GM10847 (cell line): ENCODE data around the gene ATP8B1.

Experiments
- POLR2A ChIP-seq: IDR thresholded peaks from 2 replicates; pipeline ENCODE4 v1.6.1; 2011; ENCODE audit not compliant: insufficient read length; ENCODE audit errors: extremely low read depth

The ATP8B1 gene

DNA sequence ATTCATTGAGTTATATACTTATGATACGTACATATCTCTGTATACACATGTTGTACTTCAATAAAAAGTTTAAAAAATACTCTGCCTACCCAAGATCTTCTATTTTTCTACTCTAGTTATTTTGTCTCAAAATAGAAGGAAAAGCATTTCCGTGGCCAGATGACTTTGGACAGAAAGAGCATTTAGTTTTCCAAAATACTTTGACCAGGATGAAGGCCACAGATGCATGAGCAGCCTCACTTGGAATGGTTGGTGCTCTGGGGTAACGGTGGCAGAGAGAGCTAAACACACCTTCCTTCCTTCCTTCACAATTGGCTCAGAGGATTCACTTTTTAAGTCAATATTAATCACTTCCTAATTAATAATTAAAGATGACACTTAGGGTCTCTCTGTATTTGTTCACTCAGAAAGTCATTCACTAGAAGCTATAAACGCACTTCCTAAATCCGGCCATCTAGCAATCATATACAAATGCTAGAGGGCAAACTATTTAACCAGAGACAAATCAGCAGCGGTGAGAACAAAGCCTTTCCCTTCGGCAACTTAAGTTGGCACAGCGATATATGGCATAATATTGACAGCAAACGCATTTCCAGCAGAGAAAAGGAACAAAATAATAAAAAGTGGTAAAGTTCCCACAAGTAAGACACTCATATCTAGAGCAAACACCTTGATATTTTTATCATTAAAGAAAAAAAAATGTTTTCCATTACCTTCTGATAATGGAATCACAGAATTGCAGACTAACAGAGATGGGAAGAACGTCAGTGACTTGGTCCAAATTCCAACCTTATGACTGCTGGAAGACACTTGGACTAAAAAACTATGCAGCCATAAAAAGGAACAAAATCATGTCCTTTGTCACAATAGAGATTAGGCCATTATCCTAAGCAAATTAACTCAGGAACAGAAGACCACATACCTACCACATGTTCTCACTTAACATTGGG, 125.6 kb downstream of the ATP8B1 start:
- no peak for TF ChIP-seq POLR2A

DNA sequence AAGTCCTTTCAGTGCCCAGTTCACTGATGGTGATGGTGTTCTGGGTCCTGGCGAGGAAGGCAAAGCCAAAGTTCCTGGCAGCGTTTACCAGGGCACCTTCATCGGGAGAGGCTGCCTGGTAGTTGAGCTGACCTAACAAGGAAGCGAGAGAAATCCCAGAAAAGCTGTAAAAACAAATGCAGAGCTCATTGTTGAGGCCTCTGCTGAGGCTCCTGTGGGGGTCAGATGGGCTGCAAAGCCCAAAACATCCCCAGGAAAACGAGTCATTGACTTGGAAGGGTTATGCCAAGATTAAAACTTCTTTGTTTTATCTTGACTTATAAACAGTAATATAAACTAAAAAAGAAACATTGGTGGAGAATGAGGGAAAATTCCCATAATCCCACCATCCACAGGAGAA, 128.2 kb downstream of the ATP8B1 start:
- no peak for TF ChIP-seq POLR2A

DNA sequence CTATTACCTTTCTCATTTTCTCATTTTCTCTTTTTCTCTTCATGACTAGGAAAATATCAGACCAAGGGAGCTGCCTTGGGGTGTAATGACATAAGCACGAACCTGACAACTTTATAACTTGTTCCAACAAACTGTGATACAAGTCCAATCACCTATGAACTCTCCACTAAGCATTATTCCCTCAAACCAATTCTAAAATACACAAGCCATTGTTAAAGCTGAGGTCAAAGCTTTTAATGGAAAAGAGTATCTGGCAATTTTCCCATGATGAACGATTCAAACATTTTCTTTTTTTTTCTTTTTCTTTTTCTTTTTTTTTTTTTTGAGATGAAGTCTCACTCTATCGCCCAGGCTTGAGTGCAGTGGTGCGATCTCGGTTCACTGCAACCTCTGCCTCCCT, 133.1 kb downstream of the ATP8B1 start:
- no peak for TF ChIP-seq POLR2A

DNA sequence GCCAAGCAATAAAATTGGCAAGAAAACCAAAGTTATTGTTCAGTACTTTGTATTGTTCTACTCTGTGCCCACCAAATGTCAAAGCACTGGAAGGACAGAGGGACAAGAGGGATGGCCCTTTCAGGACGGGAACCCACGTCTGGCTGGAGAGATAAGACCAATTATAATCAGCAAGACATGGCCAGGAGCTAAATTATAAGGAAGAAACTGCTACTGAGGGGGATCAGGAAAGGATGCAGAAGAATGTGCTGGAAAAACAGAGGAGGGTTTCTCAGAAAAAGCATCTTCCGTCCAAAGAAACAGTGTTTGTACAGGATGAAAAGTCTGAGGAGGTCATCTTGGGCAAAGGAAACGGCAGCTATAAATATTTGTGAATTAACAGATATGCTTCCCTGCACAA, 135.1 kb downstream of the ATP8B1 start:
- TF ChIP-seq POLR2A: no peak

DNA sequence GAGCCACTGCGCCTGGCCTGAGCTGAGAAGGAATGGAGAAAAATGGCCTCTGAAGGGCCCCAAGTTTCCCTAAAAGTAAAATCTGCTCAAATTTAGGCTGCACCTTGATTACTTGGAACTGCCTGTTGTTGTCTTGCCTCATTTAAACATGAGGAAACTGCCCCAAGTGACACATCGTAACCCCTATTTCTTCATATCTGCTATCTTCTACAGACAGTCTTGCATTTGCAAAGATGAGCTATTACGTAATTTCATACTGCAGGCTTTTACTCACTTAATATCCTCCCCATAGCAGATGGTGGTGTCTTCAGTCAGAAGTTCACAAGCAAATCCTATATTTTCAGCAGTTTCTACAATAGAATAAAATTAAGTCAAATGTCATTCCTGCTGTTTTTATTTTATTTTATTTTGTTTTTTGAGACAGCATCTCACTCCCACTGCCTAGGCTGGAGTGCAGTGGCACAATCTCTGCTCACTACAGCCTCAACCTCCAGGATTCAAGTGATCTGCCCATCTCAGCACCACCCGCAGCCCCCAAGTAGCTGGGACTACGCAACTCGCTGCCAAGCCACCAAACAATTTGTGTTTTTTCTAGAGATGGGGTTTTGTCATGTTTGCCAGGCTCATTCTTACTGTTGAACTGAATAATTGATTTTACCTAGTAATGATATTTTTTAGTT, 136.2 kb downstream of the ATP8B1 start:
- no peak for TF ChIP-seq POLR2A

DNA sequence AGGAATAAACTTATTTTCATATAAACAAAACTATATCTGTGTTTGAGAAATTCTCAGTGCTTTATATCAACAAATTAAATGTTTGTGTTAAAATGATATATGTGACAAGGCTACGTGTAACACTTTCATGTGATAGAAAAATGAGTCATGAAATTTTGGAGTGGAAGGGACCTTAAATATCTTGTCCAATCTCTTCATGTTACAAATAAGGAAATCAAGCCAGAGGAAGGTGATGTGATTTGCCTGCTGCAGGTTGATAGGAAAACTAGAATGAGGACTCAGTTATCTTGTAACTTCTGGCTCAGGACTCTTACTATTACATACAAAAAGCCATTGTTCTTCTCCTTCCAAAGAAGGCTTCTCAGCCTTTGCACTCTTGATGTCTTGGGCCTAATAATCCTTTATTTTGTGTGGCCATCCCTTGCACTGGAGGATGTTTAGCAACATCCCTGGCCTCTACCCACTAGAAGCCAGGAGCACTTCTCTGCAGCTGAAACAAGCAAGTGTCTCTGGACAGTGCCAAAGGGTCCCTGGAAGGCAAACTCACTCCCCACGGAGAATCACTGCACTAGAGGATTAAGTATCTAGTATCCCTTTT, 138.4 kb downstream of the ATP8B1 start:
- TF ChIP-seq POLR2A: no peak

DNA sequence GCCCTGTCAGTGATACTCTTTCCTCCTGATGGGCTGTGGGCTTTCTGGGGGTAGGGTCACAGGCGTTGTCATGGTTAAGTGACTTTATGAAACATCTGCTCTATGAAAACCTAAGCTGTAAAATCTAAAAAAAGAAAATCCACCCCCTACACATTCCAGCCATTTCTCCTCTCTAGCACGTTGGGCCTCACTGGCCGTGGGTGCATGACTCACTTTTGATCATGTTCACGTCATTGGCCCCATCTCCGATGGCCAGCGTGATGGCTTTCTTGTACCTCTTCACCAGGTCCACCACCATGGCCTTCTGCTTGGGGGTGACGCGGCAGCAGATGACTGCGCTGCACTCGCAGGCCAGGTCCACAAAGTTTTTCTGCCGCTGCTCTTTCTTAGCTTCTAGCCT, 142.2 kb downstream of the ATP8B1 start:
- TF ChIP-seq POLR2A: no peak

DNA sequence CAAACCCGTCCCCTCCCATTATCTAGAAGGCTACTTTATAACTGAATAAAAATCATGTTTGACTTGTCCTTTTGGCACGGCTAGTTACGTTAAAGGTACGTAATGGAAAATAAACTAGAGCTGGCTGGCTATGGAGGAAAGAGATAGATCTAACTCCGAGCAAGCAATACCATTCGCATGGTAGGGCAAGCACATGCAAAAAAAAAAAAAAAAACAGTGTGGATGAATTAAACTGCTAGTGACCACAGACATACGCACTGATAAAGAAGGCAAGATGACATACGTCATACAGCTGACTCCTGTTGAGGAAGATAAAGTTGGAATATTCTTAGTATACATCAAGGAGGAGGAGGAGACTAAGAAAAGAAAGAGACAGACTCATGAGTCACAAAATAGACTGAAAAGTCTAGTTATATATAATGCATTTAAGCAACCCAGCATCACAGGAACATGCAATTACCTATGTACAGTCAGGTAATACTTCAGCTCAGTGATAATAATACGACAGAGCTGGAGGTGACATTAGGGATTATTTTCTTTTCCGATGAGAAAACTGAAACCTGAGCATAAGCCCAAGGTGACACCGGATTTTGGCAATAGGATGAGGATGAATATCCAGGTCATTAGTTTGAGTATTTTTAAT, 143.5 kb downstream of the ATP8B1 start:
- TF ChIP-seq POLR2A: no peak

DNA sequence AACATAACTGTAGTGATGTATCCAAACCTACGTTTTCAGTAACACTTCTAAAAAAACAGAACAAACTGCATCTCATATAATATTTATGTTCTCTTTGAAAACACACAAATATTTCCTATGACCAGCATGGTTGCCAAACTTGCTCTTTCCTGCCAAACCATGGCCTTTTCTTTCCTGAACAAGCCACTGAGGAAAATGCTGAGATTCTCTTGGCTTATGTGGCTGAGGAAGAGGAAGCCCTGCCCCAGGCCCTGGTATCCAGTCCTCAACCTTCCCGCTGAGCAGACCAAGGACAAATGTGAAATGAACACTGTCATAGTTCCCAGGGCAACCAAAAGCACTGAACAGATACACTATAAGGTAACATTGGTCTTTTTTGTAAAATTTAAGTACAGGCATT, 145.6 kb downstream of the ATP8B1 start:
- TF ChIP-seq POLR2A: no peak

DNA sequence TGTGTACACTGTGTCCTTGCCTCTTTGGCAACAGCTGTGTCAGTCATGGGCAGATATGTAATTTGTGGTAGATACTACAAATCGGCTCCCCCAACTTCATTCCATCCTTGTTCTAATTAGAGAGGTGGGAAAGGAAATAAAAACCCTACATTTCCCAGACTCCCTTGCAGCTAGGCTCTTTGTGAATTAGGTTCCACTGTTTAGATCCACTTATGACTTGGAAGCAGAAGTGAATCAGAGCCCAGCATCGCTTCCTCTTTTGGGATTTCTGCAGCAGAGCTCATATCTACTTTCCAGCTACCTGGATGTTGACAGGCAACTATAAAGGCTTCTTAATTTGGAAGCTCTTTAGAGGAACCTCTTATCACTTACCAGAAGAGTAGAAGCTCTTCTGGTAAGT, 147.4 kb downstream of the ATP8B1 start:
- no peak for TF ChIP-seq POLR2A

DNA sequence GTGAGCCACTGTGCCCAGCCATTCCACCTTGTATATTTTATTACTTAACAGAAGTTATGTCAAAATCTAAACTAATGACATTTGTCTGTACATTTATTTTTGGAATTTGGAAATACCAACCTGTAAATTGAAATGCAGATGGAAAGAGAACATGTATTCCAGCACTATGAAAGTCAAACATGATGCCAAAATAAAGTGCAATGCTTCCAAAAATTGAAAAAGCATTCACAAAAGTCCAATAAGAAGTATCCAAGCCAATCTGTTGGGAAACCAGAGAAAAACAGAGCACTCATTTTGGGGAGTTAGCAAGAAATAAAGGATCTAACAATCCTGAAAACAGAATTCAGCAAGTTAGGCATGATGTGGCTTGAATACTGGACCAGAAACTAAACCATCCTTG, 151.2 kb downstream of the ATP8B1 start:
- TF ChIP-seq POLR2A: no peak

DNA sequence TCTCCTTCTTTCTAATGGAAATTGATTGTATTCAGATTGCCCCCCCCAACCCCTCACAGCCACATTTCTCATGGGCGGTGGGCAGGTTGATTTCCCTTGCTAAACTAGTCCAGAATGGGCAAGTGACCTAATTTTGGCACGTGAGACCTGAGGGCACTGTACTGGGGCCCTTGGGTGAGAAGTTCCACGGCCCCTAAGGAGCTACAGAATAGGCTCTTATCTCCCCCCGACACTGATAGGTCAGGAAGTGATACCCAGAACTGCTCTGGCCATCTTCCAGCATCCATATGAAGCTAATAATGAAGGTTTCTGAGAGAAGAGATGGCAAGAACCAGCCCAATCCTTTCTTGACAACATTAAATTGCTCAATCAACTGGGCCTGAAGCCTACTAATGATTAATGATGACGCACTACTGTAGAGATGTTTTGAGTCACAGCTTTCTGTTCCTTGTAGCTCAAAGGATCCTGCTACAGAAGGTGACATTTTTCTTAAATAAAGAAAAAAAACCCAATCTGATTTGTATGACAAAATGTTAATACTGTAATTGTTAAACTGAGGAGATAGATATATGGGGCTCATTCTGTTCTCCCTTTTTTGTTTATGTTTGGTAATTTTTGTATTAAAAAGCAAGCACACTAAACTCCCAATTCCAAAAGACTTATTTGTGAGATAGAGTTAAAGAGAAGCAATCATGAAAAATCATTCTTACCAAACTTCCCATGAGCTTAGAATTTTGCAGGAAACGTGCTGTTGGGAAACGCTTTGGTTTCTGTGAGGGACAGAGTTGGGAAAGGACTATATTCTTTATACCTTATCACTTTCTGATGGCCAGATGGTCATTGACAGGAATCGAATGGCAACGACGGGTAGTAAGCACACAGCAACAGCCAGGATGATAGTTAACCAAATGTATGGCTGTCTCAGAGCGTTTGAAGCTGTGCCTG, 153.3 kb downstream of the ATP8B1 start:
- no peak for TF ChIP-seq POLR2A

DNA sequence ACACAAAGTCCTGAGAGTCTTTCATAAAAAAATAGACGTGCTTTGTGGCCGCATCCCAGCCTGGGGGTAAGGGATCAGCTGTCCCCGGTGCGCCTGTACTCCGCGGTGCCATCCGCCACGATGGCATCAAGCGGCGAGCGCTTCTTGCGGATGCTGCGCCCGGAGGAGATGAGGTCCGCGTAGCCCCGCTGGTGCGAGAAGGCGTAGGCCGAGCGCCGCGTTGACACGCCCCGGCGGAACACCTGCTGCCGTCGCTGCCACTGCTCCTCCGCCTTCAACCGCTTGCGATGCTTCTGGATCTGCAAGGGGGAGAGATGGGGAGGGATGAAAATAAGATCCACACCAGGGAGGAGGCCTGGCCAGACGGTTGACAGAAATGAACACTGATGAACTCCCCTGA, 154.7 kb downstream of the ATP8B1 start:
- no peak for TF ChIP-seq POLR2A

DNA sequence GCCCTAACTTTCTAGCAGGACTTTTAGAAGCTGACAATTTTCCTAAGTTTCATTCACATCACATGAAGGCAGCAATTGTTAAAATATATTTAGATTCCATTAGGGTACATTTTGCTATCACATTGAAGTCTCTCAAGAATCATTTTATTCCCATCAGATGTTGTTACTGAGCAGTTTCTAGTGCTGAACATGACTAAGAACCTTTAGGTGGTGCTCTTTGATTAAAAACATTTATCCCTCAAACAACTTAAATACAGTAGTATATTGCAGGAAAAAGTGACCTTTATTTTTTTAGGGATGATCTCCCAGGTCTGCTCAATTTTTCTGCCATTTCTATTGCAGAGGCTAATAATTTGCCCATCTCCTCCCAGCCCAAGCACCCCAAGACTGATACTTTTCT, 158.6 kb downstream of the ATP8B1 start:
- TF ChIP-seq POLR2A: no peak

DNA sequence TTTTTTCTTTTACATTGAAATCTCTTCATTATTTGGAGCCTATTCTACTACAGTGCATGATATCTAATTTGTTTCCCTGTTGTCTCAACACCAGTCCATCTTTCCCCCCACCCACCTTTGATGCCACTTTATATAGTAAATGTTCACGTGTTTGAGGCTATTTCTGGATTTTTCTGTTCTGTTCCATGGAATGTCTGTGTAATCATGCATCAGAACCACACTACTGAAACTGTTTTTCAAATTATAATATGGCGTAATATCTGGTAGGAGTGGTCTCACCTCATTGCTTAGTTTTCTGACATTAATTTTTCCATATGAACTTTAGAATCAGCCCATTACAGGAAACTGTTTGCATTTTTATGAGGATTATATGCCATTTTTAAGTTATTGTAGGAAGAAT, 162.4 kb downstream of the ATP8B1 start:
- TF ChIP-seq POLR2A: no peak

DNA sequence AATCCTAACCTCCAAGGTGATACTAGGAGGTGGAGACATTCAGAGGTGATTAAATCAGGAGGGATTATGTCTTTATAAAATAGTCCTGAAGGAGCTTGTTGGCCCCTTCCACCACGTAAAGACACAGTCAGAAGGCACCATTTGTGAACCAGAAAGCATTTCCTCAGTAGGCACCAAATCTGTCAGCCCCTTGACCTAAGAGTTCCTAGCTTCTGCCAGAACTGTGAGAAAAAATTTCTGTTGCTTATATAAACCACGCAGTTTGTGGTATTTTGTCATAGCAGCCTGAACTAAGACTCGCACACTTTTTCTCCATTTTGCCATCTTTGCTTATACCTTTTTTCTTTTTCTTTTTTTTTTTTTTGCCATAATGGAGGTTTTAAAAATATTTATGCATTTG, 162.9 kb downstream of the ATP8B1 start:
- no peak for TF ChIP-seq POLR2A
